Cardiac muscle cell (in vitro differentiated cells and primary cell): ENCODE measurements around the gene TMEM131. TPM values are rescaled to one million over a fixed set of nuclear protein-coding genes. Genes with fewer than 3 reads are reported as not detected.

Source experiments
- DNase-seq, 2 donors: peaks; one replicate each; pipeline versions ENCODE4 v3.0.0 to v3.0.0-alpha.2; 2010 to 2017; ENCODE audit warnings: low read depth in 1 of 2, low spot score in 1 of 2
- H3K27ac ChIP-seq: fragments of 200-600 bp; sonication (generic); 2 replicates; pipeline ENCODE4 v1.5.1; 2016
- H3K27me3 ChIP-seq: fragments of 200-600 bp; sonication (generic); 2 replicates; pipeline ENCODE4 v1.6.0; 2016; ENCODE audit warnings: control low read depth
- H3K36me3 ChIP-seq: fragments of 200-600 bp; sonication (generic); 2 replicates; pipeline ENCODE4 v1.5.1; 2016; ENCODE audit warnings: control low read depth
- H3K4me1 ChIP-seq: fragments of 200-600 bp; sonication (generic); 2 replicates; pipeline ENCODE4 v1.8.1; 2017; ENCODE audit warnings: low read depth, mild to moderate bottlenecking, mixed run types
- H3K4me3 ChIP-seq: fragments of 200-600 bp; sonication (generic); 2 replicates; pipeline ENCODE4 v1.5.1; 2016; ENCODE audit warnings: mild to moderate bottlenecking
- H3K9me3 ChIP-seq: fragments of 200-600 bp; sonication (generic); 2 replicates; pipeline ENCODE4 v1.5.1; 2017; ENCODE audit warnings: low read depth, mild to moderate bottlenecking, control low read depth
- polyA plus RNA-seq: library from polyadenylated mRNA; unstranded; fragments of >200 nt; fragmentation: Nextera tagmentation; extraction: Ambion mirVana; gene quantifications from 2 replicates; pipeline ENCODE4 v1.2.1, GENCODE V29; 2016
- total RNA-seq: library from RNA; depleted of rRNA; stranded (reverse); fragments of >200 nt; gene quantifications from 2 replicates; pipeline ENCODE4 v1.2.3, GENCODE V29; 2016
- TF ChIP-seq, protein P1 (sequence below): IDR thresholded peaks from 2 replicates; pipeline ENCODE4 v1.5.1; 2012; ENCODE audit warnings: low read depth, mild to moderate bottlenecking, low read length

TMEM131 gene
- total and polyA plus RNA-seq, 2 experiments from 2014 or later: 16.3 to 19.1 TPM

DNA sequence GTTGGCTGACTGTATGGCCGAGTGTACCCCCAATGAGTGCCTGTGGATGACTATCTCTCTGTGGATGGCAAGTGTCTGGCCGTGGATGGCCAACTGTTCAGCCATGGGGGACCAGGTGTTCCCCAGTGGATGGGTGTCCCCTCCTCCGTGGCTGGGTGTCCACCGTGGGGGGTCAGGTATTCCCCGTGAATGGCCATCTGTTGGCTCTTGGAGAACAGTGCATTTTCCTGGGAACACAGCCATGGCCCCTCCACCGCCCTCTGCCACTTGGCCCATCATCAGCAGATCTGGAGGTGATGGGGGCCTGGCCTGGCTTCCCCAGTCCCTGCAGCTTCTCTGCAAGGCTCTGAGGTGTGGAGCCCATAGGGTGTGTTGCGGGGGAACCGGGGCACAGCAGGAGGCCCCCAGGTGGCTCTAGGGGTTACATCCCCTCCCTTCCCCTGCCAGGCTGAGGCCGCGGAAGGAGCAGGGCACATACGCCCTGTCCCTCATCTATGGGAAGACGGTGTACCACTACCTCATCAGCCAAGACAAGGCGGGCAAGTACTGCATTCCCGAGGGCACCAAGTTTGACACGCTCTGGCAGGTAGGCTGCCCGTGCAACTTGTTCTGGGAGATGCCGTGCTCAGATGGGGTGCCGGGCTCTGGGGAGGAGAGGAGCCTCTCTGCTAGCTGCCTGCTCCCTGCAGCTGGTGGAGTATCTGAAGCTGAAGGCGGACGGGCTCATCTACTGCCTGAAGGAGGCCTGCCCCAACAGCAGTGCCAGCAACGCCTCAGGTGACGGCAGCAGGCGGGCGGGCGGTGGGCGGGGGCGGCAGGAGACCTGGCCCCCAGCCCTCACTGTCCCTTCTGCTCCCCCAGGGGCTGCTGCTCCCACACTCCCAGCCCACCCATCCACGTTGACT is 263.1 kb downstream of the TMEM131 start:
- H3K4me3 ChIP-seq: no peak overlapping the region
- TF ChIP-seq, protein P1, sequence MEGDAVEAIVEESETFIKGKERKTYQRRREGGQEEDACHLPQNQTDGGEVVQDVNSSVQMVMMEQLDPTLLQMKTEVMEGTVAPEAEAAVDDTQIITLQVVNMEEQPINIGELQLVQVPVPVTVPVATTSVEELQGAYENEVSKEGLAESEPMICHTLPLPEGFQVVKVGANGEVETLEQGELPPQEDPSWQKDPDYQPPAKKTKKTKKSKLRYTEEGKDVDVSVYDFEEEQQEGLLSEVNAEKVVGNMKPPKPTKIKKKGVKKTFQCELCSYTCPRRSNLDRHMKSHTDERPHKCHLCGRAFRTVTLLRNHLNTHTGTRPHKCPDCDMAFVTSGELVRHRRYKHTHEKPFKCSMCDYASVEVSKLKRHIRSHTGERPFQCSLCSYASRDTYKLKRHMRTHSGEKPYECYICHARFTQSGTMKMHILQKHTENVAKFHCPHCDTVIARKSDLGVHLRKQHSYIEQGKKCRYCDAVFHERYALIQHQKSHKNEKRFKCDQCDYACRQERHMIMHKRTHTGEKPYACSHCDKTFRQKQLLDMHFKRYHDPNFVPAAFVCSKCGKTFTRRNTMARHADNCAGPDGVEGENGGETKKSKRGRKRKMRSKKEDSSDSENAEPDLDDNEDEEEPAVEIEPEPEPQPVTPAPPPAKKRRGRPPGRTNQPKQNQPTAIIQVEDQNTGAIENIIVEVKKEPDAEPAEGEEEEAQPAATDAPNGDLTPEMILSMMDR: no peak
- no peak for DNase-seq
- no peaks in the 10 kb centered on the region for H3K9me3 ChIP-seq
- H3K27ac ChIP-seq: no peak overlapping the region
- no peaks in the 10 kb centered on the region for H3K27me3 ChIP-seq
- no peaks in the 10 kb centered on the region for H3K36me3 ChIP-seq
- H3K4me1 ChIP-seq: peaks cover 10% of the 10 kb centered on the region

DNA sequence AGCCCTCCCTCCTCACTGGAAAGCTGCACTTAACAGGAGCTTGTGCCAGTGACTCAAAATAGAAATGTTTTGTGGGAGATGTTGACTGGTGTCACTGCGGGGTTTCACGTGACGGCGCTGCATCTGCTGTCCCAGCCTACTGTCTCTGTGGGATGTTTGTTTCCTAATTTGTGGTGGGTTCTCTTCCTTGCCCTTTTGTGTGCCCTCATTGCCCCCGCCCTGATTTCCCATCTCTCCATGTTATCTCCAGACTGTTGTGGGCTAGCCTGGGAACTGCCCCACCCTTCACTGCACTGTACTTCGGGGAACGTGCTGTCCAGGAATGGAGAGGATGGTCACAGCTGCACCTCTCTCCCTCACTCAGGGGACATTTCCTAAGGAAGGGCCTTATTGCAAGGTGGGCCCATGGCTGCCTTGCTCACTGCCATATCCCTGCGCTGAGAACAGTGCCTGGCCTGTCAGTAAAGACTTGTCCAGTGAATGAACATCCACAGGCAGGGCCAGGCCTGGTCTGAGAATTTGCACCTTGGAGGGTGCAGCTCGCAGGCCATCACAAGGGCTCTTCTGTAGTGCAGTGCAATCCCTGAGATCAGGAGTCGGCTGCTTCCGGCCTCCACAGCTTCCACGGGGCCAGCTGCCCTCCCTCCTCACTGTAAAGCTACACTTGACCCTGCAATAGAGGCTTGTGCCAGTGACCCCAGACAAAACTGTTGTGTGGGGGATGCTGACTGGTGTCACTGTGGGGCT is 264.3 kb downstream of the TMEM131 start:
- Histone ChIP-seq H3K4me1 (peaks cover 13% of the 10 kb centered on the region), H3K4me3 (no peak overlapping the region), H3K36me3 (no peaks in the 10 kb centered on the region), H3K27me3 (no peaks in the 10 kb centered on the region), H3K9me3 (no peaks in the 10 kb centered on the region), H3K27ac (no peak overlapping the region)
- TF ChIP-seq, protein P1: no peak
- DNase-seq: no peak

DNA sequence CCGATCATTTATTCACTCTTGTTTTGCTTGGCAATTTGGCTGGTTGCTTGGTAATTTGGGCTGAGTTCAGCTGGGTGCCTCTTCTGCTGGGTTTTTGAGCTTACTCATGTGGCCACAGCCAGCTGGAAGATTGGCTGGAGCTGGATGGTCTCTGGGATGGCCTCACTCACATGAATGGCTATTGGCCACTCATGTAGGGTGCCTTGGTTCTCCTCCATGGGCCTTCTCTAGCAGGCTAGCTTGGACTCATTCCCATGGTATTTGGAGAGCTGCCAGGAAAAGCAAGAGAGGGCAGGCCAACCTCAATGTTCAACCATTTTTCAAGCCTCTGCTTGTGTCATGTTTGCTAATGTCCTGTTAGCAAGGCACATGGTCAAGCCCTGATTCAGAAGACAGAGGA is 265.5 kb downstream of the TMEM131 start:
- no peak overlapping the region for H3K27ac ChIP-seq
- H3K4me3 ChIP-seq: no peak overlapping the region
- TF ChIP-seq, protein P1: no peak
- DNase-seq: peak in 1 of 2 donors; percentile 25
- H3K4me1 ChIP-seq: peaks cover 13% of the 10 kb centered on the region
- H3K27me3 ChIP-seq: no peaks in the 10 kb centered on the region
- no peaks in the 10 kb centered on the region for H3K36me3 ChIP-seq
- no peaks in the 10 kb centered on the region for H3K9me3 ChIP-seq

DNA sequence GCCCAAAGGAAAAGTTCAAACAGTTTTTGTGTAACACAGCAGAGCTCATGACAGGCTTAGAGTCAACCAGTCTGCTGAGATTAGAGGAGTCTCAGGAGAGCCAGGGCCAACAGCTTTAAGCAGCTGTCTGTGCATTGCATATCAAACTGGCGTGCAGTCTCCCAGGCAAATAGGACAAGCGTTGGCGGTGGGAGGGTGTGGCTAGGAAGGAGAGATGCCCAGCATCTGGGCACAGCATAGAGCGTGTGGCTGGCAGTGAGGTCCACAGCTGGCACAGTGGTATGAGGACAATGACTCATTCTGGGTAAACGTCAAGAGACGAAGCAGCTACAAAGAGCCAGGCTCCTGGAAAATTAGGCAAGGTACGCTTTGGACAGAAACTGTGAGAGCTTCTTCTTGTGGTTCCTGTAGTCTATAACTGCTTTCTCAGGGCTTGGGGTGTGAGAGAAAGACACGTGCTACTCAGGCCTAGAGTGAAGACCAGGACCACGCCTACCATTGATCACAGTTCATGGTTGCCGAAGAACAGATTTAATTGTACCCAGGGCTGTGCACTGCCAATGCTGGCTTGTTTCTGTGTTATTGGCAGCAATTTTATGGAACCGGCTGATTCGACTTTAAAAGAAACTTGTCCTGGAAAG is 267.5 kb downstream of the TMEM131 start:
- no peaks in the 10 kb centered on the region for H3K36me3 ChIP-seq
- DNase-seq: peak; percentile 35 to 42
- no peak overlapping the region for H3K4me3 ChIP-seq
- H3K27me3 ChIP-seq: no peaks in the 10 kb centered on the region
- H3K4me1 ChIP-seq: peaks cover 13% of the 10 kb centered on the region
- TF ChIP-seq, protein P1: no peak
- peak overlapping the region; percentile 91 for H3K27ac ChIP-seq
- no peaks in the 10 kb centered on the region for H3K9me3 ChIP-seq

DNA sequence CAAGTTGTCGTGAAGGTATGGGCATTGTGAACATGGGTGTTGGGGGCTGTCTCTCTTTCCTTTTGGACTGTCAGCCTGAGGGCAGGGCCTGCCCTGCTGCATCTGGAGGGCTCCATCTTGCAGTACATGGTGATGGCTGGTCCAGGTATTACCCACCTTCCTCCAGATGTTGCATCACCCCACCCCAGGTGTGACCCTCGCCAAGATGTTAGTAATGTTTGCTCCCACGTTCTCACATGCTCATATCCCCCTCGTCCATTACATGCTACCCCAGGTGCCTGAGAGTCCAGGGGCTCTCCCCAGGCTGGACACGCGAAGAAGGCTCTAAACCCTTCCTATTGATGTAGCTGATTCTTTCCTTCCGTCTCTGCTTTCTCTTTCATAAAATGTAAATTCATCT is 268.5 kb downstream of the TMEM131 start:
- DNase-seq: no peak
- H3K4me1 ChIP-seq: peaks cover 13% of the 10 kb centered on the region
- no peaks in the 10 kb centered on the region for H3K27me3 ChIP-seq
- H3K9me3 ChIP-seq: no peaks in the 10 kb centered on the region
- H3K27ac ChIP-seq: peak overlapping the region; percentile 91
- H3K36me3 ChIP-seq: no peaks in the 10 kb centered on the region
- TF ChIP-seq, protein P1: no peak
- H3K4me3 ChIP-seq: no peak overlapping the region
